GM23338 (cell line): ENCODE results near the gene NEUROG3. TPM values are rescaled to one million over a fixed set of nuclear protein-coding genes. Genes with fewer than 3 reads are reported as not detected.

ENCODE experiments used
- ATAC-seq: fragments of 200-7000 bp; cut with Tn5 transposase; 3 replicates; pipeline ENCODE4 v1.9.1; 2020
- DNase-seq: peaks from one replicate; pipeline ENCODE4 v3.0.0-alpha.2; 2015; ENCODE audit warnings: low spot score
- H2AFZ ChIP-seq: fragments of 200-600 bp; sonication (generic); 2 replicates; pipeline ENCODE4 v1.8.0; 2016; ENCODE audit warnings: antibody characterized with exemption, mild to moderate bottlenecking, moderate library complexity
- H3F3A ChIP-seq: fragments of 200-600 bp; sonication (generic); replicated peaks from 2 replicates; pipeline ENCODE4 v1.8.0; 2017; ENCODE audit warnings: antibody characterized with exemption, mixed run types, low read depth
- H3K27ac ChIP-seq: fragments of 200-600 bp; sonication (generic); 2 replicates; pipeline ENCODE4 v1.6.1; 2016; ENCODE audit warnings: low read depth
- H3K27me3 ChIP-seq: fragments of 200-600 bp; sonication (generic); 2 replicates; pipeline ENCODE4 v1.8.0; 2016; ENCODE audit warnings: mild to moderate bottlenecking, mixed run types, moderate library complexity; ENCODE audit not compliant: insufficient read depth
- H3K36me3 ChIP-seq: fragments of 200-600 bp; sonication (generic); 2 replicates; pipeline ENCODE4 v1.8.0; 2016; ENCODE audit warnings: mild to moderate bottlenecking; ENCODE audit not compliant: insufficient read depth
- H3K4me1 ChIP-seq: fragments of 200-600 bp; sonication (generic); 2 replicates; pipeline ENCODE4 v1.8.0; 2016; ENCODE audit warnings: mild to moderate bottlenecking, moderate library complexity; ENCODE audit not compliant: insufficient read depth
- H3K4me2 ChIP-seq: fragments of 200-600 bp; sonication (generic); 2 replicates; pipeline ENCODE4 v1.7.1; 2017; ENCODE audit warnings: mixed run types
- H3K4me3 ChIP-seq: fragments of 200-600 bp; sonication (generic); 2 replicates; pipeline ENCODE4 v1.6.1; 2016; ENCODE audit warnings: mixed run types
- H3K79me2 ChIP-seq: fragments of 200-600 bp; sonication (generic); replicated peaks from 2 replicates; pipeline ENCODE4 v1.8.0; 2017; ENCODE audit warnings: mild to moderate bottlenecking; ENCODE audit not compliant: insufficient read depth
- H3K9me2 ChIP-seq: fragments of 200-600 bp; sonication (generic); 2 replicates; pipeline ENCODE4 v1.8.0; 2017; ENCODE audit not compliant: insufficient read depth
- H4K20me1 ChIP-seq: fragments of 200-600 bp; sonication (generic); replicated peaks from 2 replicates; pipeline ENCODE4 v1.8.0; 2017; ENCODE audit warnings: mild to moderate bottlenecking; ENCODE audit not compliant: insufficient read depth
- H3K27ac Mint-ChIP-seq: 2 replicates; pipeline ENCODE4 v1.8.0; 2020; ENCODE audit warnings: inconsistent platforms, mild to moderate bottlenecking, moderate library complexity, mixed read lengths
- H3K27me3 Mint-ChIP-seq: 3 replicates; pipeline ENCODE4 v1.8.0; 2022; ENCODE audit warnings: low read depth, mild to moderate bottlenecking, moderate library complexity, mixed read lengths, inconsistent platforms; ENCODE audit not compliant: insufficient read depth, poor library complexity
- H3K36me3 Mint-ChIP-seq: 3 replicates; pipeline ENCODE4 v1.8.0; 2021; ENCODE audit warnings: low read depth, mild to moderate bottlenecking, inconsistent platforms, moderate library complexity, mixed read lengths
- H3K4me1 Mint-ChIP-seq: 3 replicates; pipeline ENCODE4 v1.8.0; 2020; ENCODE audit warnings: mild to moderate bottlenecking, inconsistent platforms, mixed read lengths
- H3K4me3 Mint-ChIP-seq: 3 replicates; pipeline ENCODE4 v1.8.0; 2021; ENCODE audit warnings: moderate library complexity, mild to moderate bottlenecking, inconsistent platforms, mixed read lengths
- H3K9me3 Mint-ChIP-seq: 3 replicates; pipeline ENCODE4 v1.8.0; 2020; ENCODE audit warnings: moderate library complexity, mild to moderate bottlenecking, inconsistent platforms, mixed read lengths
- CTCF ChIP-seq, 2 experiments: fragments of 200-600 bp in 1 of 2; sonication (generic) in 1 of 2; conservative IDR thresholded peaks; 2 replicates each; pipeline versions ENCODE4 v1.5.1 to v1.6.1; 2016 to 2017; ENCODE audit warnings: antibody characterized with exemption in 2 of 2, low read depth in 2 of 2, mild to moderate bottlenecking in 2 of 2, moderate library complexity in 1 of 2
- EZH2 ChIP-seq: fragments of 200-600 bp; sonication (generic); IDR thresholded peaks from one replicate; pipeline ENCODE4 v1.8.0; 2017; ENCODE audit warnings: antibody characterized with exemption, mild to moderate bottlenecking, low read depth; ENCODE audit not compliant: unreplicated experiment
- EZH2phosphoT487 ChIP-seq: fragments of 200-600 bp; sonication (generic); IDR thresholded peaks from one replicate; pipeline ENCODE4 v1.8.1; 2018; ENCODE audit warnings: antibody characterized with exemption; ENCODE audit not compliant: unreplicated experiment
- JUNB ChIP-seq: IDR thresholded peaks from one replicate; pipeline ENCODE4 v1.6.1; 2016; ENCODE audit warnings: antibody characterized with exemption; ENCODE audit not compliant: unreplicated experiment
- NANOG ChIP-seq: IDR thresholded peaks from 2 replicates; pipeline ENCODE4 v1.6.1; 2016; ENCODE audit warnings: antibody characterized with exemption, borderline replicate concordance
- REST ChIP-seq: IDR thresholded peaks from one replicate; pipeline ENCODE4 v1.6.1; 2018; ENCODE audit warnings: antibody characterized with exemption; ENCODE audit not compliant: unreplicated experiment
- STAT1 ChIP-seq: IDR thresholded peaks from one replicate; pipeline ENCODE4 v1.6.1; 2016; ENCODE audit warnings: antibody characterized with exemption; ENCODE audit not compliant: unreplicated experiment
- ZNF114 ChIP-seq: fragments of 250-450 bp; sonication (Bioruptor Pico); IDR thresholded peaks from 2 replicates; pipeline ENCODE4 v1.5.0; 2020; ENCODE audit warnings: mild to moderate bottlenecking, moderate library complexity
- polyA plus RNA-seq: library from polyadenylated mRNA; unstranded; fragments of >200 nt; fragmentation: Nextera tagmentation; extraction: Ambion mirVana; gene quantifications from 2 replicates; pipeline ENCODE4 v1.2.1, GENCODE V29; 2016
- total RNA-seq: library from RNA; depleted of rRNA; stranded (reverse); fragments of >200 nt; shearing (Covaris generic); gene quantifications from 2 replicates; pipeline ENCODE4 v1.2.3, GENCODE V29; 2014
- TF ChIP-seq, protein P1 (sequence below): fragments of 250-450 bp; sonication (Bioruptor Pico); IDR thresholded peaks from 2 replicates; pipeline ENCODE4 v1.5.0; 2020; ENCODE audit warnings: mild to moderate bottlenecking, moderate library complexity

Gene NEUROG3
- total and polyA plus RNA-seq, 2 experiments from 2014 or later, result not detected

DNA sequence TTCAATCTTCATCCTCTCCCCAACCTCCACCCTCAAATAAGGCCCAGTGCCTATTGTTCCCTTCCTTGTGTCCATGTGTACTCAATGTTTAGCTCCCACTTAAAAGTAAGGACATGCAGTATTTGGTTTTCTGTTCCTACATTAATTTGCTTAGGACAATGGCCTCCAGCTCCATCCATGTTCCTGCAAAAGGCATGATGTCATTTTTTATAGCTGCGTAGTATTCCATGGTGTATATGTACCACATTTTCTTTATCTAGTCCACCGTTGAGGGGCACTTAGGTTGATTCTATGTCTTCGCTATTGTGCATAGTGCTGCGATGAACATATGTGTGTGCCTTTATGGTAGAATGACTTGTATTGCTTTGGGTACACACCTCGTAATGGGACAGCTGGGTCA is 7.2 kb upstream of the NEUROG3 start:
- Mint-ChIP-seq H3K9me3 (no peaks in the 10 kb centered on the region; the same call in 2 of the 3 replicates), H3K27me3 (peaks cover 65% of the 10 kb centered on the region), H3K4me1 (peaks cover 35% of the 10 kb centered on the region), H3K36me3 (no peaks in the 10 kb centered on the region), H3K27ac (no peak overlapping the region), H3K4me3 (no peak overlapping the region)
- no peaks in the 10 kb centered on the region for H3K79me2 ChIP-seq
- H3K4me2 ChIP-seq, result no peak overlapping the region
- H2AFZ ChIP-seq, result no peak overlapping the region
- ATAC-seq, result no peak
- peaks cover 38% of the 10 kb centered on the region for H3K4me1 ChIP-seq
- no peak for DNase-seq
- no peaks in the 10 kb centered on the region; the same call in none of the 2 replicates for H4K20me1 ChIP-seq
- TF ChIP-seq JUNB (no peak), REST (no peak), EZH2 (no peak), ZNF114 (CRISPR knock-in tag) (no peak), NANOG (no peak), CTCF (conservative IDR thresholded peaks at IDR 0.05; ENCODE audit: low read depth in 2 of 2) (no peak), STAT1 (no peak), EZH2phosphoT487 (no peak)
- TF ChIP-seq, protein P1, sequence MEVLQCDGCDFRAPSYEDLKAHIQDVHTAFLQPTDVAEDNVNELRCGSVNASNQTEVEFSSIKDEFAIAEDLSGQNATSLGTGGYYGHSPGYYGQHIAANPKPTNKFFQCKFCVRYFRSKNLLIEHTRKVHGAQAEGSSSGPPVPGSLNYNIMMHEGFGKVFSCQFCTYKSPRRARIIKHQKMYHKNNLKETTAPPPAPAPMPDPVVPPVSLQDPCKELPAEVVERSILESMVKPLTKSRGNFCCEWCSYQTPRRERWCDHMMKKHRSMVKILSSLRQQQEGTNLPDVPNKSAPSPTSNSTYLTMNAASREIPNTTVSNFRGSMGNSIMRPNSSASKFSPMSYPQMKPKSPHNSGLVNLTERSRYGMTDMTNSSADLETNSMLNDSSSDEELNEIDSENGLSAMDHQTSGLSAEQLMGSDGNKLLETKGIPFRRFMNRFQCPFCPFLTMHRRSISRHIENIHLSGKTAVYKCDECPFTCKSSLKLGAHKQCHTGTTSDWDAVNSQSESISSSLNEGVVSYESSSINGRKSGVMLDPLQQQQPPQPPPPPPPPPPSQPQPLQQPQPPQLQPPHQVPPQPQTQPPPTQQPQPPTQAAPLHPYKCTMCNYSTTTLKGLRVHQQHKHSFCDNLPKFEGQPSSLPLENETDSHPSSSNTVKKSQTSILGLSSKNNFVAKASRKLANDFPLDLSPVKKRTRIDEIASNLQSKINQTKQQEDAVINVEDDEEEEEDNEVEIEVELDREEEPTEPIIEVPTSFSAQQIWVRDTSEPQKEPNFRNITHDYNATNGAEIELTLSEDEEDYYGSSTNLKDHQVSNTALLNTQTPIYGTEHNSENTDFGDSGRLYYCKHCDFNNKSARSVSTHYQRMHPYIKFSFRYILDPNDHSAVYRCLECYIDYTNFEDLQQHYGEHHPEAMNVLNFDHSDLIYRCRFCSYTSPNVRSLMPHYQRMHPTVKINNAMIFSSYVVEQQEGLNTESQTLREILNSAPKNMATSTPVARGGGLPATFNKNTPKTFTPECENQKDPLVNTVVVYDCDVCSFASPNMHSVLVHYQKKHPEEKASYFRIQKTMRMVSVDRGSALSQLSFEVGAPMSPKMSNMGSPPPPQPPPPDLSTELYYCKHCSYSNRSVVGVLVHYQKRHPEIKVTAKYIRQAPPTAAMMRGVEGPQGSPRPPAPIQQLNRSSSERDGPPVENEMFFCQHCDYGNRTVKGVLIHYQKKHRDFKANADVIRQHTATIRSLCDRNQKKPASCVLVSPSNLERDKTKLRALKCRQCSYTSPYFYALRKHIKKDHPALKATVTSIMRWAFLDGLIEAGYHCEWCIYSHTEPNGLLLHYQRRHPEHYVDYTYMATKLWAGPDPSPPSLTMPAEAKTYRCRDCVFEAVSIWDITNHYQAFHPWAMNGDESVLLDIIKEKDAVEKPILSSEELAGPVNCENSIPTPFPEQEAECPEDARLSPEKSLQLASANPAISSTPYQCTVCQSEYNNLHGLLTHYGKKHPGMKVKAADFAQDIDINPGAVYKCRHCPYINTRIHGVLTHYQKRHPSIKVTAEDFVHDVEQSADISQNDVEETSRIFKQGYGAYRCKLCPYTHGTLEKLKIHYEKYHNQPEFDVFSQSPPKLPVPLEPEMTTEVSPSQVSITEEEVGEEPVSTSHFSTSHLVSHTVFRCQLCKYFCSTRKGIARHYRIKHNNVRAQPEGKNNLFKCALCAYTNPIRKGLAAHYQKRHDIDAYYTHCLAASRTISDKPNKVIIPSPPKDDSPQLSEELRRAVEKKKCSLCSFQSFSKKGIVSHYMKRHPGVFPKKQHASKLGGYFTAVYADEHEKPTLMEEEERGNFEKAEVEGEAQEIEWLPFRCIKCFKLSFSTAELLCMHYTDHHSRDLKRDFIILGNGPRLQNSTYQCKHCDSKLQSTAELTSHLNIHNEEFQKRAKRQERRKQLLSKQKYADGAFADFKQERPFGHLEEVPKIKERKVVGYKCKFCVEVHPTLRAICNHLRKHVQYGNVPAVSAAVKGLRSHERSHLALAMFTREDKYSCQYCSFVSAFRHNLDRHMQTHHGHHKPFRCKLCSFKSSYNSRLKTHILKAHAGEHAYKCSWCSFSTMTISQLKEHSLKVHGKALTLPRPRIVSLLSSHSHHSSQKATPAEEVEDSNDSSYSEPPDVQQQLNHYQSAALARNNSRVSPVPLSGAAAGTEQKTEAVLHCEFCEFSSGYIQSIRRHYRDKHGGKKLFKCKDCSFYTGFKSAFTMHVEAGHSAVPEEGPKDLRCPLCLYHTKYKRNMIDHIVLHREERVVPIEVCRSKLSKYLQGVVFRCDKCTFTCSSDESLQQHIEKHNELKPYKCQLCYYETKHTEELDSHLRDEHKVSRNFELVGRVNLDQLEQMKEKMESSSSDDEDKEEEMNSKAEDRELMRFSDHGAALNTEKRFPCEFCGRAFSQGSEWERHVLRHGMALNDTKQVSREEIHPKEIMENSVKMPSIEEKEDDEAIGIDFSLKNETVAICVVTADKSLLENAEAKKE, result no peak
- no peak overlapping the region for H3K27ac ChIP-seq
- H3K27me3 ChIP-seq, result peaks cover 95% of the 10 kb centered on the region
- H3K4me3 ChIP-seq, result no peak overlapping the region
- H3K9me2 ChIP-seq, result no peaks in the 10 kb centered on the region
- H3K36me3 ChIP-seq, result no peaks in the 10 kb centered on the region
- peaks cover 4% of the 10 kb centered on the region for H3F3A ChIP-seq
